Natural killer cell treated with Interleukin-12 subunit alpha and Interleukin-12 subunit beta and Interleukin-15 and Interleukin-18, amount 100 ng/mL, for 72 hours (primary cell): ENCODE data around the gene SPOP. TPM values are rescaled to one million over a fixed set of nuclear protein-coding genes. Genes with fewer than 3 reads are reported as not detected.
A peak's percentile ranks its signal among the peaks of the same experiment; 100 is the strongest.

Source experiments
- ATAC-seq, 2 donors: fragments of 150-1000 bp; cut with Tn5 transposase in 1 of 2; sonication (Bioruptor Pico), chemical (Tn5 transposase) in 1 of 2; 2 replicates each; pipeline ENCODE4 v1.10.0; 2021
- DNase-seq: peaks from one replicate; pipeline ENCODE4 v3.0.0; 2022; ENCODE audit warnings: low spot score
- H3K27ac Mint-ChIP-seq, 2 donors: 1 replicate in 1 of 2; 2 replicates in 1 of 2; pipeline ENCODE4 v1.8.0; 2022; ENCODE audit warnings: mixed read lengths in 2 of 2, mild to moderate bottlenecking in 1 of 2, moderate library complexity in 1 of 2
- H3K27me3 Mint-ChIP-seq, 2 donors: 1 replicate in 1 of 2; 2 replicates in 1 of 2; pipeline ENCODE4 v1.8.0; 2022; ENCODE audit warnings: mixed read lengths in 2 of 2
- H3K36me3 Mint-ChIP-seq: one replicate; pipeline ENCODE4 v1.8.0; 2022; ENCODE audit warnings: mixed read lengths
- H3K4me1 Mint-ChIP-seq, 2 donors: 1 replicate in 1 of 2; 2 replicates in 1 of 2; pipeline ENCODE4 v1.8.0; 2022; ENCODE audit warnings: low read depth in 2 of 2, mixed read lengths in 2 of 2, mild to moderate bottlenecking in 1 of 2
- H3K4me3 Mint-ChIP-seq: one replicate; pipeline ENCODE4 v1.8.0; 2022; ENCODE audit warnings: mixed read lengths
- H3K9me3 Mint-ChIP-seq: 2 replicates; pipeline ENCODE4 v1.8.0; 2022; ENCODE audit warnings: mixed read lengths
- total RNA-seq, 2 donors: library from RNA; stranded (reverse); gene quantifications; one replicate each; pipeline ENCODE4 v1.2.3, GENCODE V29; 2022

Gene SPOP
- total RNA-seq, 2 donors from 2014 or later = 59.3 to 87.7 TPM

- Mint-ChIP-seq H3K27ac (peak overlapping the region; percentile 95 to 96), H3K4me3 (peak overlapping the region; percentile 97), H3K9me3 (no peaks in the 10 kb centered on the region), H3K36me3 (peaks cover 21% of the 10 kb centered on the region), H3K27me3 (no peaks in the 10 kb centered on the region), H3K4me1 (peaks cover 47 to 49% of the 10 kb centered on the region in 2 donors)
- no peak for ATAC-seq
- DNase-seq = no peak
Observed at GRCh38 chr17:49707246-49707607, 29.3 kb upstream of the SPOP start.

GRCh38 chr17:49705254-49705653 is 27.4 kb upstream of the SPOP start:
- H3K9me3 Mint-ChIP-seq = no peaks in the 10 kb centered on the region
- no peak for DNase-seq
- ATAC-seq = no peak
- H3K4me1 Mint-ChIP-seq = peaks cover 41 to 49% of the 10 kb centered on the region in 2 donors
- peaks cover 22% of the 10 kb centered on the region for H3K36me3 Mint-ChIP-seq
- peak overlapping the region; percentile 97 for H3K4me3 Mint-ChIP-seq
- no peaks in the 10 kb centered on the region for H3K27me3 Mint-ChIP-seq
- H3K27ac Mint-ChIP-seq = peak overlapping the region in 1 of 2 donors; percentile 96

- peaks cover 28% of the 10 kb centered on the region for H3K36me3 Mint-ChIP-seq
- no peak overlapping the region for H3K27ac Mint-ChIP-seq
Observed at GRCh38 chr17:49703557-49704277, 25.8 kb upstream of the SPOP start.

GRCh38 chr17:49700960-49701359 is 23.1 kb upstream of the SPOP start:
- H3K27me3 Mint-ChIP-seq = no peaks in the 10 kb centered on the region
- no peak overlapping the region for H3K4me3 Mint-ChIP-seq
- DNase-seq = no peak
- H3K27ac Mint-ChIP-seq = peak overlapping the region in 1 of 2 donors; percentile 29
- peaks cover 22% of the 10 kb centered on the region in 2 donors for H3K4me1 Mint-ChIP-seq
- H3K36me3 Mint-ChIP-seq = peaks cover 21% of the 10 kb centered on the region
- ATAC-seq = no peak
- no peaks in the 10 kb centered on the region for H3K9me3 Mint-ChIP-seq

More at GRCh38 chr17:49703557-49704277, 25.8 kb upstream of the SPOP start:
- Mint-ChIP-seq H3K9me3 (no peaks in the 10 kb centered on the region), H3K4me1 (peaks cover 32 to 35% of the 10 kb centered on the region in 2 donors), H3K27me3 (no peaks in the 10 kb centered on the region), H3K4me3 (no peak overlapping the region)
- no peak for ATAC-seq
- DNase-seq = no peak

GRCh38 chr17:49699966-49700575 is 22.2 kb upstream of the SPOP start:
- Mint-ChIP-seq H3K9me3 (no peaks in the 10 kb centered on the region), H3K4me1 (peaks cover 22 to 23% of the 10 kb centered on the region in 2 donors), H3K27ac (peak overlapping the region; percentile 9 to 42)

GRCh38 chr17:49698005-49698404 is 20.1 kb upstream of the SPOP start:
- no peak for ATAC-seq
- Mint-ChIP-seq H3K27ac (no peak overlapping the region), H3K9me3 (no peaks in the 10 kb centered on the region), H3K36me3 (peaks cover 12% of the 10 kb centered on the region), H3K4me3 (no peak overlapping the region), H3K4me1 (peaks cover 22 to 24% of the 10 kb centered on the region in 2 donors), H3K27me3 (no peaks in the 10 kb centered on the region)
- peak; percentile 31 for DNase-seq

More at GRCh38 chr17:49699966-49700575, 22.2 kb upstream of the SPOP start:
- no peak overlapping the region for H3K4me3 Mint-ChIP-seq
- H3K27me3 Mint-ChIP-seq = no peaks in the 10 kb centered on the region
- no peak for ATAC-seq
- H3K36me3 Mint-ChIP-seq = peaks cover 15% of the 10 kb centered on the region
- DNase-seq = peak; percentile 45

- no peaks in the 10 kb centered on the region for H3K9me3 Mint-ChIP-seq
- peak; percentile 90 for DNase-seq
- ATAC-seq = peak; percentile 96 to 98
- H3K27me3 Mint-ChIP-seq = no peaks in the 10 kb centered on the region
- H3K36me3 Mint-ChIP-seq = peaks cover 10% of the 10 kb centered on the region
- H3K4me1 Mint-ChIP-seq = peaks cover 22 to 29% of the 10 kb centered on the region in 2 donors
- H3K4me3 Mint-ChIP-seq = peak overlapping the region; percentile 57
- H3K27ac Mint-ChIP-seq = peak overlapping the region; percentile 94 to 96
Observed at GRCh38 chr17:49696233-49696761, 18.4 kb upstream of the SPOP start.

GRCh38 chr17:49695698-49696232 is 17.9 kb upstream of the SPOP start:
- Mint-ChIP-seq H3K27me3 (no peaks in the 10 kb centered on the region), H3K36me3 (peaks cover 6% of the 10 kb centered on the region), H3K4me1 (peaks cover 22 to 29% of the 10 kb centered on the region in 2 donors), H3K4me3 (peak overlapping the region; percentile 57), H3K27ac (peak overlapping the region; percentile 94 to 96), H3K9me3 (no peaks in the 10 kb centered on the region)
- no peak for DNase-seq
- ATAC-seq = peak in 1 of 2 donors; percentile 43

GRCh38 chr17:49694847-49695697 is 17.2 kb upstream of the SPOP start:
- Mint-ChIP-seq H3K4me3 (peak overlapping the region; percentile 57), H3K9me3 (no peaks in the 10 kb centered on the region), H3K27me3 (no peaks in the 10 kb centered on the region), H3K36me3 (peaks cover 6% of the 10 kb centered on the region), H3K4me1 (peaks cover 22 to 29% of the 10 kb centered on the region in 2 donors), H3K27ac (peak overlapping the region; percentile 94 to 96)
- DNase-seq (peak; percentile 73), ATAC-seq (peak; percentile 39 to 54)

GRCh38 chr17:49692751-49693150 is 14.9 kb upstream of the SPOP start:
- H3K9me3 Mint-ChIP-seq = peaks cover 4% of the 10 kb centered on the region
- ATAC-seq (no peak), DNase-seq (no peak)
- H3K27ac Mint-ChIP-seq = no peak overlapping the region
- H3K4me1 Mint-ChIP-seq = peaks cover 36 to 38% of the 10 kb centered on the region in 2 donors
- H3K4me3 Mint-ChIP-seq = no peak overlapping the region
- H3K27me3 Mint-ChIP-seq = no peaks in the 10 kb centered on the region
- H3K36me3 Mint-ChIP-seq = no peaks in the 10 kb centered on the region

GRCh38 chr17:49691677-49692191 is 13.8 kb upstream of the SPOP start:
- H3K36me3 Mint-ChIP-seq = no peaks in the 10 kb centered on the region
- H3K27me3 Mint-ChIP-seq = no peaks in the 10 kb centered on the region
- no peak for DNase-seq
- peak overlapping the region in 1 of 2 donors; percentile 11 for H3K27ac Mint-ChIP-seq
- H3K4me3 Mint-ChIP-seq = no peak overlapping the region
- no peak for ATAC-seq
- H3K9me3 Mint-ChIP-seq = peaks cover 4% of the 10 kb centered on the region
- peaks cover 40 to 43% of the 10 kb centered on the region in 2 donors for H3K4me1 Mint-ChIP-seq

GRCh38 chr17:49691086-49691676 is 13.3 kb upstream of the SPOP start:
- Mint-ChIP-seq H3K27me3 (no peaks in the 10 kb centered on the region), H3K4me3 (no peak overlapping the region), H3K4me1 (peaks cover 37% of the 10 kb centered on the region in 2 donors), H3K27ac (peak overlapping the region in 1 of 2 donors; percentile 11), H3K9me3 (peaks cover 4% of the 10 kb centered on the region), H3K36me3 (no peaks in the 10 kb centered on the region)
- ATAC-seq (no peak), DNase-seq (no peak)

GRCh38 chr17:49690256-49690655 is 12.4 kb upstream of the SPOP start:
- Mint-ChIP-seq H3K4me1 (peaks cover 28 to 29% of the 10 kb centered on the region in 2 donors), H3K27me3 (no peaks in the 10 kb centered on the region), H3K4me3 (no peak overlapping the region), H3K36me3 (no peaks in the 10 kb centered on the region), H3K9me3 (peaks cover 4% of the 10 kb centered on the region), H3K27ac (no peak overlapping the region)
- DNase-seq (no peak), ATAC-seq (no peak)
